Measurements from ENCODE around the gene PADI1.

The PADI1 gene, protein sequence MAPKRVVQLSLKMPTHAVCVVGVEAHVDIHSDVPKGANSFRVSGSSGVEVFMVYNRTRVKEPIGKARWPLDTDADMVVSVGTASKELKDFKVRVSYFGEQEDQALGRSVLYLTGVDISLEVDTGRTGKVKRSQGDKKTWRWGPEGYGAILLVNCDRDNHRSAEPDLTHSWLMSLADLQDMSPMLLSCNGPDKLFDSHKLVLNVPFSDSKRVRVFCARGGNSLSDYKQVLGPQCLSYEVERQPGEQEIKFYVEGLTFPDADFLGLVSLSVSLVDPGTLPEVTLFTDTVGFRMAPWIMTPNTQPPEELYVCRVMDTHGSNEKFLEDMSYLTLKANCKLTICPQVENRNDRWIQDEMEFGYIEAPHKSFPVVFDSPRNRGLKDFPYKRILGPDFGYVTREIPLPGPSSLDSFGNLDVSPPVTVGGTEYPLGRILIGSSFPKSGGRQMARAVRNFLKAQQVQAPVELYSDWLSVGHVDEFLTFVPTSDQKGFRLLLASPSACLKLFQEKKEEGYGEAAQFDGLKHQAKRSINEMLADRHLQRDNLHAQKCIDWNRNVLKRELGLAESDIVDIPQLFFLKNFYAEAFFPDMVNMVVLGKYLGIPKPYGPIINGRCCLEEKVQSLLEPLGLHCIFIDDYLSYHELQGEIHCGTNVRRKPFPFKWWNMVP

DNA sequence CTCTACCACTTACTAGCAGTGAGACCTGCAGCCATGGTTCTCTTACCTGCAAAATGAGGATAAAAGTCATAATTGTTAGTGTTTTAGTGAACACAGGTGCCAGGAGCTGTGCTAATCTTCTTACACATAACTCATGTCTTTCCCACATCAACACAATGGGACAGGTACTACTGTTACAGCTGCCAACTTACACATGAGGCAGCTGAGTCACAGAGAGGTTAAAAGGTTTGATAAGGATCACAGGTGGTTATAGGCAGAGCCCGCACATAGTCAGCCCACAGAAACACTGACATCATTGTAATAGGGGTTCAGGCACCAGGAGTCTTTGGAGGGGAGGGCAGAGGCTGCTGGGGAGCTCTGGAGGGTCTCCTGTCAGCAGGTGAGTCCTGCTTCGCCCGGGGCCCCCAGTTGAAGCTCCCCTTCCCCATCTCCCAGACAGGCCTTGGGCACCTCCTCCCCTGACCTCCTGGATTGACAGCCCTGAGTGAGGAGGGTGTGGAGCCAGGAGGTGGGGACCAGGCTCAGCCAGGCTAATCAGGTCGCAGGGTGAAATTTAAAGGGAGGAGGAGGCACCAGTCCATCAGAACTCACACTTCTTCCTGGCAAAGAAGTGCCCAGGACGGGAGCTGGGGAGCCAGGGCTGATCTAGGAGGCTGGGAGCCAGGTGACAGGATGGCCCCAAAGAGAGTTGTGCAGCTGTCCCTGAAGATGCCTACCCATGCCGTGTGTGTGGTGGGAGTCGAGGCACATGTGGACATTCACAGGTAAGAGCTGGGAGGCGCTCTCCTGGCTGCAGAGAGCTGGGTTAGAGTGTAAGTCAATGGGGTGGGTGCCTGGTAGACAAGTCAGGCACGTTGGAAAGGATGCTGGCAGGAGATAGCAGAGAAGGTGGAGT is at the start of gene PADI1:
PADI1 (plus strand) TSS at position 583 of the 895 bp plus-strand sequence; CDS start at position 673, 90 bp downstream.
- no peak for ATAC-seq
- no peak for TF ChIP-seq ZC3H10 (CRISPR knock-in tag; IDR thresholded peaks at IDR 0.05)
- no peak for TF ChIP-seq GLIS3 (CRISPR knock-in tag; IDR thresholded peaks at IDR 0.05)
- no peak for TF ChIP-seq CSDC2 (CRISPR knock-in tag; IDR thresholded peaks at IDR 0.05)
- TF ChIP-seq ZNF8 (CRISPR knock-in tag; IDR thresholded peaks at IDR 0.05), result no peak
- no peak for TF ChIP-seq POU6F1 (CRISPR knock-in tag; IDR thresholded peaks at IDR 0.05; ENCODE audit: borderline replicate concordance, low read depth)
- no peak for TF ChIP-seq ISL1 (CRISPR knock-in tag; IDR thresholded peaks at IDR 0.05)
- TF ChIP-seq ZNF565 (CRISPR knock-in tag; conservative IDR thresholded peaks at IDR 0.05; ENCODE audit: low read depth), result no peak
- TF ChIP-seq PPARA (CRISPR knock-in tag; IDR thresholded peaks at IDR 0.05; ENCODE audit: borderline replicate concordance), result no peak
- TF ChIP-seq RARB (CRISPR knock-in tag; IDR thresholded peaks at IDR 0.05), result no peak
- TF ChIP-seq ZFP30 (CRISPR knock-in tag; IDR thresholded peaks at IDR 0.05), result no peak
- TF ChIP-seq OSR1 (CRISPR knock-in tag; IDR thresholded peaks at IDR 0.05), result no peak
- TF ChIP-seq BACH2 (CRISPR knock-in tag; IDR thresholded peaks at IDR 0.05; ENCODE audit: borderline replicate concordance), result no peak
- TF ChIP-seq, protein P1, sequence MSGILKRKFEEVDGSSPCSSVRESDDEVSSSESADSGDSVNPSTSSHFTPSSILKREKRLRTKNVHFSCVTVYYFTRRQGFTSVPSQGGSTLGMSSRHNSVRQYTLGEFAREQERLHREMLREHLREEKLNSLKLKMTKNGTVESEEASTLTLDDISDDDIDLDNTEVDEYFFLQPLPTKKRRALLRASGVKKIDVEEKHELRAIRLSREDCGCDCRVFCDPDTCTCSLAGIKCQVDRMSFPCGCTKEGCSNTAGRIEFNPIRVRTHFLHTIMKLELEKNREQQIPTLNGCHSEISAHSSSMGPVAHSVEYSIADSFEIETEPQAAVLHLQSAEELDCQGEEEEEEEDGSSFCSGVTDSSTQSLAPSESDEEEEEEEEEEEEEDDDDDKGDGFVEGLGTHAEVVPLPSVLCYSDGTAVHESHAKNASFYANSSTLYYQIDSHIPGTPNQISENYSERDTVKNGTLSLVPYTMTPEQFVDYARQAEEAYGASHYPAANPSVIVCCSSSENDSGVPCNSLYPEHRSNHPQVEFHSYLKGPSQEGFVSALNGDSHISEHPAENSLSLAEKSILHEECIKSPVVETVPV (CRISPR knock-in tag; IDR thresholded peaks at IDR 0.05), result no peak
- no peak for TF ChIP-seq ZNF70 (CRISPR knock-in tag; IDR thresholded peaks at IDR 0.05)
- TF ChIP-seq SNAI2 (CRISPR knock-in tag; IDR thresholded peaks at IDR 0.05), result no peak
- TF ChIP-seq TOX (CRISPR knock-in tag; IDR thresholded peaks at IDR 0.05; ENCODE audit: borderline replicate concordance), result no peak
- TF ChIP-seq TCF4 (CRISPR knock-in tag; IDR thresholded peaks at IDR 0.05; ENCODE audit: borderline replicate concordance), result no peak
- no peak for TF ChIP-seq ZFP3 (CRISPR knock-in tag; IDR thresholded peaks at IDR 0.05)

- TF ChIP-seq, protein P2, sequence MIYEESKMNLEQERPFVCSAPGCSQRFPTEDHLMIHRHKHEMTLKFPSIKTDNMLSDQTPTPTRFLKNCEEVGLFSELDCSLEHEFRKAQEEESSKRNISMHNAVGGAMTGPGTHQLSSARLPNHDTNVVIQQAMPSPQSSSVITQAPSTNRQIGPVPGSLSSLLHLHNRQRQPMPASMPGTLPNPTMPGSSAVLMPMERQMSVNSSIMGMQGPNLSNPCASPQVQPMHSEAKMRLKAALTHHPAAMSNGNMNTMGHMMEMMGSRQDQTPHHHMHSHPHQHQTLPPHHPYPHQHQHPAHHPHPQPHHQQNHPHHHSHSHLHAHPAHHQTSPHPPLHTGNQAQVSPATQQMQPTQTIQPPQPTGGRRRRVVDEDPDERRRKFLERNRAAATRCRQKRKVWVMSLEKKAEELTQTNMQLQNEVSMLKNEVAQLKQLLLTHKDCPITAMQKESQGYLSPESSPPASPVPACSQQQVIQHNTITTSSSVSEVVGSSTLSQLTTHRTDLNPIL (CRISPR knock-in tag; IDR thresholded peaks at IDR 0.05; ENCODE audit: low read depth), result no peak
- TF ChIP-seq ZNF70 (CRISPR knock-in tag; IDR thresholded peaks at IDR 0.05), result no peak
- TF ChIP-seq BACH2 (CRISPR knock-in tag; IDR thresholded peaks at IDR 0.05; ENCODE audit: borderline replicate concordance), result no peak
- TF ChIP-seq ISL1 (CRISPR knock-in tag; IDR thresholded peaks at IDR 0.05), result peak; percentile 25
- TF ChIP-seq ZC3H10 (CRISPR knock-in tag; IDR thresholded peaks at IDR 0.05), result no peak
- no peak for TF ChIP-seq OSR1 (CRISPR knock-in tag; IDR thresholded peaks at IDR 0.05)
- TF ChIP-seq CSDC2 (CRISPR knock-in tag; IDR thresholded peaks at IDR 0.05), result no peak
- TF ChIP-seq GLIS3 (CRISPR knock-in tag; IDR thresholded peaks at IDR 0.05), result no peak
- no peak for ATAC-seq
Observed at GRCh38 chr1:17155257-17155920, 49.5 kb upstream of the PADI1 start.

- ATAC-seq, result no peak
- TF ChIP-seq ESRRG (CRISPR knock-in tag; IDR thresholded peaks at IDR 0.05), result no peak
- TF ChIP-seq GLIS3 (CRISPR knock-in tag; IDR thresholded peaks at IDR 0.05), result no peak
- no peak for TF ChIP-seq ZNF565 (CRISPR knock-in tag; conservative IDR thresholded peaks at IDR 0.05; ENCODE audit: low read depth)
- TF ChIP-seq ZNF8 (CRISPR knock-in tag; IDR thresholded peaks at IDR 0.05), result no peak
- TF ChIP-seq CSDC2 (CRISPR knock-in tag; IDR thresholded peaks at IDR 0.05), result no peak
- TF ChIP-seq PPARA (CRISPR knock-in tag; IDR thresholded peaks at IDR 0.05; ENCODE audit: borderline replicate concordance), result no peak
- no peak for TF ChIP-seq BACH2 (CRISPR knock-in tag; IDR thresholded peaks at IDR 0.05; ENCODE audit: borderline replicate concordance)
- TF ChIP-seq OSR1 (CRISPR knock-in tag; IDR thresholded peaks at IDR 0.05), result no peak
- TF ChIP-seq TOX (CRISPR knock-in tag; IDR thresholded peaks at IDR 0.05; ENCODE audit: borderline replicate concordance), result no peak
- TF ChIP-seq TCF4 (CRISPR knock-in tag; IDR thresholded peaks at IDR 0.05; ENCODE audit: borderline replicate concordance), result no peak
- no peak for TF ChIP-seq SNAI2 (CRISPR knock-in tag; IDR thresholded peaks at IDR 0.05)
Observed at GRCh38 chr1:17156108-17156507, 48.8 kb upstream of the PADI1 start.

Data from SK-N-SH treated with all-trans-retinoic acid at 6 μM for 48 hours (cell line).